Gastrocnemius medialis (tissue), 4 donors: ENCODE results near the gene PYY. TPM values are rescaled to one million over a fixed set of nuclear protein-coding genes. Genes with fewer than 3 reads are reported as not detected.

Source experiments
- ATAC-seq, 2 donors: fragments of 150-250 bp; one replicate each; pipeline ENCODE4 v1.9.1; 2016
- DNase-seq, 2 donors: peaks; one replicate each; pipeline ENCODE4 v3.0.0-alpha.2; 2019
- H3K27ac ChIP-seq, 4 donors: fragments of 200-600 bp; sonication (generic); 1 replicate in 1 of 4; 2 replicates in 3 of 4; pipeline ENCODE4 v1.5.1; 2016 to 2018; ENCODE audit warnings: mild to moderate bottlenecking in 2 of 4, moderate library complexity in 1 of 4
- H3K27me3 ChIP-seq, 3 donors: fragments of 200-600 bp; sonication (generic) in 2 of 3; 1 replicate in 1 of 3; 2 replicates in 2 of 3; pipeline versions ENCODE4 v1.5.1 to v1.6.0; 2016 to 2019; ENCODE audit warnings: mild to moderate bottlenecking in 1 of 3, moderate library complexity in 1 of 3
- H3K36me3 ChIP-seq, 2 donors: fragments of 200-600 bp; sonication (generic) in 1 of 2; one replicate each; pipeline ENCODE4 v1.5.1; 2017 to 2018
- H3K4me1 ChIP-seq, 2 donors: fragments of 200-600 bp; sonication (generic) in 1 of 2; one replicate each; pipeline ENCODE4 v1.5.1; 2016 to 2017; ENCODE audit warnings: mild to moderate bottlenecking in 2 of 2
- H3K4me3 ChIP-seq, 4 donors: fragments of 200-600 bp; sonication (generic) in 3 of 4; 1 replicate in 1 of 4; 2 replicates in 3 of 4; pipeline ENCODE4 v1.5.1; 2016 to 2019; ENCODE audit warnings: mild to moderate bottlenecking in 2 of 4
- H3K9me3 ChIP-seq, 3 donors: fragments of 200-600 bp; sonication (generic) in 2 of 3; 1 replicate in 1 of 3; 2 replicates in 2 of 3; pipeline ENCODE4 v1.5.1; 2016 to 2019
- POLR2A ChIP-seq, 2 donors: fragments of 450-650 bp; IDR thresholded peaks; one replicate each; pipeline ENCODE4 v1.6.1; 2017; ENCODE audit warnings: antibody characterized with exemption in 2 of 2, mild to moderate bottlenecking in 2 of 2, moderate library complexity in 2 of 2
- in situ Hi-C, 4 donors: fragments of 200-750 bp; cut with MboI; loops; one replicate each; pipeline versions ENCODE4 v1.15.0 to v1.8.0; 2017; ENCODE audit warnings: low sequenced_read_pairs in 4 of 4
- intact Hi-C: fragments of 100-400 bp; cut with DNase I; formaldehyde crosslinking; loops from one replicate; pipeline ENCODE4 v1.15.1; 2023; ENCODE audit warnings: low total_unique reads
- total RNA-seq, 4 donors: library from RNA; depleted of rRNA; stranded (reverse); fragments of >200 nt; gene quantifications; one replicate each; pipeline versions ENCODE4 v1.1.0 to v1.2.3, GENCODE V29; 2016
- TF ChIP-seq, protein P1 (sequence below), 5 experiments: fragments of 450-650 bp in 3 of 5; fragments of 200-600 bp in 2 of 5; sonication (generic) in 2 of 5; IDR thresholded peaks in 4 of 5; conservative IDR thresholded peaks in 1 of 5; 1 replicate in 4 of 5; 2 replicates in 1 of 5; pipeline ENCODE4 v1.5.1; 2016 to 2019; ENCODE audit warnings: antibody characterized with exemption in 5 of 5, mild to moderate bottlenecking in 3 of 5, moderate library complexity in 3 of 5

The PYY gene
- total RNA-seq, 4 donors from 2014 or later = not detected

DNA sequence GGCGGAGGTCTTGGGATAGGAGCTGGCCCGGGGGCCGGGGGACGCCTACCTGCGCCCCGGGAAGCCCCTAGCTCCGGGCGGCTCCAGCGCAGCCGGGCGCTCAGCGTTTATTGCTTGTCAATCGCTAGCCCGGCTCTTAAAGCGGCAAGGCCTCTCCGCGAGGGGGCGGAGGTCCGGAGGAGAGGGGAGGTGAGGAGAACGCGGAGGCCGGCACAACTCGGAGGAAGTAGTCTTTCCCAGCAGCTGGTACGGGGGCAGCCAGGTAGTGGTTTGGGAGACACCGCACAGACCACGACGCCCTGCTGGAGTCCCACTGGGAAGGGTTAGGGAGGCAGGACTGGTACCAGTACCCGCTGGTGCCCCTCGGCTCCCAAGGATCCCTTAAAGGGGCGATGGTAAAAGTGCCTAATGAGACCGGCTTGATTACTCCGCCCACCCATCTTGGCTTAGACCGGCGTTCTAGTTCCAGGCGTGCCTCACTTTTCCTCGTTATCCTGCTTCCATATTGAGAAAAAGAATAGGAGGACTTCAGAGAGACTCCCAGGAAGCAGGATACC, 46.2 kb downstream of the PYY start, which contains the start of gene MPP2:
Gene MPP2, minus strand, starts transcription at position 112 of the 557 bp plus-strand sequence. CDS start 3,076 bp downstream, outside the sequence.
- H3K4me3 ChIP-seq = peak within 1 kb of the TSS; percentile 51 to 78 (median 66)
- H3K27ac ChIP-seq = peak within 1 kb of the TSS; percentile 61 to 77 (median 74)
- TF ChIP-seq POLR2A (IDR thresholded peaks at IDR 0.05) = peak in 1 of 2 donors; percentile 40
- TF ChIP-seq, protein P1, sequence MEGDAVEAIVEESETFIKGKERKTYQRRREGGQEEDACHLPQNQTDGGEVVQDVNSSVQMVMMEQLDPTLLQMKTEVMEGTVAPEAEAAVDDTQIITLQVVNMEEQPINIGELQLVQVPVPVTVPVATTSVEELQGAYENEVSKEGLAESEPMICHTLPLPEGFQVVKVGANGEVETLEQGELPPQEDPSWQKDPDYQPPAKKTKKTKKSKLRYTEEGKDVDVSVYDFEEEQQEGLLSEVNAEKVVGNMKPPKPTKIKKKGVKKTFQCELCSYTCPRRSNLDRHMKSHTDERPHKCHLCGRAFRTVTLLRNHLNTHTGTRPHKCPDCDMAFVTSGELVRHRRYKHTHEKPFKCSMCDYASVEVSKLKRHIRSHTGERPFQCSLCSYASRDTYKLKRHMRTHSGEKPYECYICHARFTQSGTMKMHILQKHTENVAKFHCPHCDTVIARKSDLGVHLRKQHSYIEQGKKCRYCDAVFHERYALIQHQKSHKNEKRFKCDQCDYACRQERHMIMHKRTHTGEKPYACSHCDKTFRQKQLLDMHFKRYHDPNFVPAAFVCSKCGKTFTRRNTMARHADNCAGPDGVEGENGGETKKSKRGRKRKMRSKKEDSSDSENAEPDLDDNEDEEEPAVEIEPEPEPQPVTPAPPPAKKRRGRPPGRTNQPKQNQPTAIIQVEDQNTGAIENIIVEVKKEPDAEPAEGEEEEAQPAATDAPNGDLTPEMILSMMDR (IDR thresholded peaks at IDR 0.05 in 4 of 5, conservative IDR thresholded peaks at IDR 0.05 in 1 of 5) = peak in 3 of 5 experiments; percentile 12 to 49 (median 41)
- intact Hi-C loops (no loop called here), in situ Hi-C loops (loop anchor here in 1 of 4 donors (25.0 kb wide), 1 partner anchor 255 kb away; the partner anchor contains the start of gene ASB16)
- no peaks in the 10 kb centered on the region for H3K9me3 ChIP-seq
- DNase-seq (peak in 1 of 2 donors; percentile 33), ATAC-seq (peak; percentile 46 to 53)
- H3K36me3 ChIP-seq = no peaks in the 10 kb centered on the region
- H3K27me3 ChIP-seq = peaks cover 39 to 50% (median 50%) of the 10 kb centered on the region in 3 donors
- peaks cover 10 to 29% of the 10 kb centered on the region in 2 donors for H3K4me1 ChIP-seq

DNA sequence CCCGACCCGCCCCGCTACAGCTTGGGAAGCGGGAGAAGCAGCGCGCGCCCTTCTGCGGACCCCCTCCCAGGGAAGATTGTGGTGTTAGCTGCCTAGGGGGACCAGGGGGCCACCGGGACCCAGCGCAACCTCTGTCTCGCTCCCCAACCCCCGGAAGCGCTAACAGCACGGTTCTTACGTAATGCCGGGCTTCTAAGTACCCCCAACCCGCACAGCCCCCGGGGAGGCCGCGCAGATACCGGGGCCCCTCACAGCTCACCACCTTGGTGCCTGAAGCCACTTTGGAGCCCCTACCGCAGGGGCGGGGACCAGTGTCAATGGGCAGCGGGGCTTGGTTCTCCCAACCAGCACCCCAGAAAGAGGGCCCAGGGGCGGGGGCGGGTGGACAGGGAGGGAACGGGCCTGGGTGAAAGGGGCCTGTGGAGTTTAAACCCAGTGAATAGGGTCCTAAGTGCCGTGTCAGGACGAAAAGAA, 46.8 kb downstream of the PYY start:
- no peak for TF ChIP-seq POLR2A (IDR thresholded peaks at IDR 0.05)
- TF ChIP-seq, protein P1 (IDR thresholded peaks at IDR 0.05 in 4 of 5, conservative IDR thresholded peaks at IDR 0.05 in 1 of 5) = no peak
- Histone ChIP-seq H3K36me3 (no peaks in the 10 kb centered on the region), H3K4me3 (peak overlapping the region; percentile 51 to 78 (median 66)), H3K27me3 (peaks cover 39 to 50% (median 50%) of the 10 kb centered on the region in 3 donors), H3K27ac (peak overlapping the region; percentile 61 to 77 (median 74)), H3K9me3 (no peaks in the 10 kb centered on the region), H3K4me1 (peaks cover 10 to 29% of the 10 kb centered on the region in 2 donors)
- ATAC-seq (no peak), DNase-seq (no peak)
- in situ Hi-C loops (loop anchor here in 1 of 4 donors (25.0 kb wide), 1 partner anchor 255 kb away; the partner anchor contains the start of gene ASB16), intact Hi-C loops (no loop called here)

DNA sequence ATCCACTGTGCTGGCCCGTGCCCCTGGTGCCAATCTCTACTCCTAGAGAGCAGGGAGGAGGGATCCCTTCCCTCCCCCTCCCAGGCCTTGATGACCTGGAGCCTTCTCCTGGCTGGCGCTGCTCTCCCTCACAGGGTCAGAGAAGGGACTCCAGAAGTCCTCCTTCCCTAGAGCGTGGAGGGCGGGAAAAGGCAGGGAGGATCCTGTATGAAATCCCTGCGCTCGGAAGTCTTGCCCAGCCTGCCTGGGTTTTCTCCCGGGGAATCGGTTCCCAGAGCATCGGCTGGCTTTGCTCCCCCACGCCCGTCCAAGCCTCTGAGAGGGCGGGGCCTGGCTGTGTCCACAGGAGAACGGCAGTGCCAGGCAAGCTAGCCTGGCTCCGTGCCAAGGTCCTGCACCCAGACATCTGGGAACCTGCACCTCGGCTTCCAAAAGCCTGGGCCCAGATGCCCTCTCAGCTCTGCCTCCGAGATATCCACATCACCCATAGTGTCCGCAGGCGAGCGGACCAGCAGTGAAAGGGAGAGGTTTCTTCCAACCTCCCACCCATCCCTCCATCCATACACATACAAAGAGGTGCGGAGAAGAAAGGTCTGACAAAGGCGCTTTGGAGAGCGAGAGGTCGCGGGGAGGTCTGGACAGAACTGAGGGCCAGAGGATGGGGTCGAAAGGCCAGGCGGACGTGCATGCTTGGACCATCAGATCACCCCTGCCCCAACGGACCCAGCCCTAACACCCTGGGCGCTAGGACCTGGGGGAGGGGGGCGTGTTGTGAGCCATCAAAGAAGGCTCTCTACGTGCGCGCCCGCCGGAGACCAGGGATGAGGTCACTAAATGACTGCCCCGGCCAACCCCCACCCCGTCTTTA, 47.5 kb downstream of the PYY start:
- H3K27ac ChIP-seq = peak overlapping the region; percentile 61 to 77 (median 74)
- H3K27me3 ChIP-seq = peaks cover 39 to 50% (median 50%) of the 10 kb centered on the region in 3 donors
- H3K36me3 ChIP-seq = no peaks in the 10 kb centered on the region
- intact Hi-C loops (no loop called here), in situ Hi-C loops (loop anchor here in 1 of 4 donors (25.0 kb wide), 1 partner anchor 256 kb away; the partner anchor contains the start of gene ASB16)
- no peaks in the 10 kb centered on the region for H3K9me3 ChIP-seq
- peak overlapping the region; percentile 51 to 78 (median 66) for H3K4me3 ChIP-seq
- H3K4me1 ChIP-seq = peaks cover 10 to 29% of the 10 kb centered on the region in 2 donors
- ATAC-seq (peak; percentile 9 to 51), DNase-seq (peak; percentile 32 to 44)
- no peak for TF ChIP-seq POLR2A (IDR thresholded peaks at IDR 0.05)
- TF ChIP-seq, protein P1 (IDR thresholded peaks at IDR 0.05 in 4 of 5, conservative IDR thresholded peaks at IDR 0.05 in 1 of 5) = no peak

DNA sequence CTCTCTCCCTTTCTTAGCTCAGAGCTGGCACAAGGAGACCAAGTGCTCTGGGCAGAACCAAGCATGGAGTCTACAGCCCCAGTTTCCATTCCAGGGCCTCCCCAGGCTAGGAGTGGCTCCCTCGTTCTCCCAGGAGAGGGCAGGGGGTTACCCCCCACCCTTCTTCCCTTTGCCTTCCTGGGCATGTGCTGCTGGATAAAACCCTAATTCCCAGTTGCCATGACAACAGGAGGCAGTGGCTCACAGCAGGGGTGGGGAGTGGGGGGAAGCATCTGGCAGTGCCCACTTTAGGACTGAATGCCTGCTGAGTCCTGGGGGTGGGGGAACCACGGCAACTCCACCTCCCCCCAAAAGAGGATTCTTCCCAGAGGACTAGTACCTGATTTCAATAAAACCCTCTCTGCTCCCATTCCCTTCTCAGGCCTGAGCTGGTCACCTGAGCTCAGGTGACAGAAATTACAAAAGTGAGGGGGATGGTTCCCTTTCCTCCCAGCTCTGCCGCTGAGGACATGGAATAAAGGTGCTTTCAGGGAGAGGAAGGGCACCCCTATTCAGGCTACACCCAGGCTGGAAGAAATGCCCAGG, 48.2 kb downstream of the PYY start:
- peaks cover 39 to 50% (median 50%) of the 10 kb centered on the region in 3 donors for H3K27me3 ChIP-seq
- DNase-seq (no peak), ATAC-seq (no peak)
- peaks cover 10 to 33% of the 10 kb centered on the region in 2 donors for H3K4me1 ChIP-seq
- TF ChIP-seq POLR2A (IDR thresholded peaks at IDR 0.05) = no peak
- TF ChIP-seq, protein P1 (IDR thresholded peaks at IDR 0.05 in 4 of 5, conservative IDR thresholded peaks at IDR 0.05 in 1 of 5) = no peak
- H3K36me3 ChIP-seq = no peaks in the 10 kb centered on the region
- no peak overlapping the region for H3K27ac ChIP-seq
- in situ Hi-C loops = loop anchor here in 1 of 4 donors (25.0 kb wide), 1 partner anchor 257 kb away; the partner anchor contains the start of gene ASB16
- H3K4me3 ChIP-seq = peak overlapping the region in 2 of 4 donors; percentile 58 to 78
- H3K9me3 ChIP-seq = no peaks in the 10 kb centered on the region
- intact Hi-C loops = no loop called here
